Fibroblast of skin of left biceps (primary cell): ENCODE data around the gene ROBO1.
"Not testable (repeated sequence)": the region's sequence is repeated elsewhere in the genome, so short reads cannot be mapped to it uniquely, and the experiment has no call there.

Experiments
- DNase-seq, 2 experiments: peaks; one replicate each; pipeline ENCODE4 v3.0.0-alpha.2; 2013; ENCODE audit warnings: low read depth in 2 of 2

The ROBO1 gene

DNA sequence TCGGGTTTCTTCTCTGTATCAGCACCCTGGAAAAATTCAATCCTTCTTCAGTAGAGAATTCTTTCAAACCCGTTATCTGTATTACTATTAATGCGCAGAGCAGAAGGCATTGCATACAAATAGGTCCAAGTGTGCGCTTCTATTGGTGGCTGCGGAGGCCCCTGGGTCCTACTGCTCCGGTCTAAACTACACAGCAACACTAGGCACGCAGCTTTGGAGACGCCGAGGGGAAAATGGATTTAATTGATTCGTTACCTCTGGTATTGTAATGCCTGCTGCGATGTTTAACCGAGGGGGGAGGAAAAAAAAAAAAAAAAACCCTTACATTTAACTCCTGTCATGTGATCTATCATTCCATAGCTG lies at the start of gene ROBO1:
TSS of gene ROBO1 (minus strand) at position 94 of the 363 bp plus-strand sequence.
- no peak for DNase-seq

DNA sequence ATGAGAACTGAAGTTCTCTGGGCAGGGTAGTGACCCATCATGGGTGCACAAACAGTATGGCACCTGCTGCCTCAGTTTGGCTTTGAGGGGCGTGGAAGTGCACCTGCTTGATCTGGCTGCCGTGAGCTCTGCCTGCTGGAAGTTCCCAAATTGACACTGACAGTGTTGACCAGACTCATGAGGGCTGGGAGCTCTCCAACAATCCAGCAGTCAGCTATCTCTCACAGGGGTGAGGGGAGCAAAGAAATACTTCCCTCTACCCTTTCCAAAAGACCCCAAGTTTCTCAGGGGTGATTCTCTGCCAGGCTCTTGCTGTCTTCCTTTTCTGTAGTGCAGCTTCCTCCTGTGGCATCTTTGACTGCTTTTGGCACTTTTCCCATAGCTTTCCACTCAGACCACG lies 49.4 kb upstream of the ROBO1 start:
- DNase-seq: no peak

DNA sequence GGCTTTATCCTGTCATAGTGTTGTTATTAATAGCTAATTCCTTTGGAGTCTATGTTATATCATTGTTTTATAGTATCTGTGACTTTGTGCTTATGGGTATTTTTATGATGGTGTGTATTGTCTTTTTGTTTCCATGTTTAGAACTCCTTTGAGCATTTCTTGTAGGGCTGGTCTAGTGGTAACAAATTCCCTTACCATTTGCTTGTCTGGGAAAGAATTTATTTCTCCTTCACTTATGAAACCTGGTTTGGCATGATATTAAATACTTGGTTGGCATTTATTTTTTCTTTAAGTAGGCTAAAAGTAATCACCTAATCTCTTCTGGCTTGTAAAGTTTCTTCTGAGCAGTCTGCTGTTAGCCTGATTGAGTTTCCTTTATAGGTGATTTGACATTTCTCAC lies 47.7 kb upstream of the ROBO1 start:
- no peak for DNase-seq

DNA sequence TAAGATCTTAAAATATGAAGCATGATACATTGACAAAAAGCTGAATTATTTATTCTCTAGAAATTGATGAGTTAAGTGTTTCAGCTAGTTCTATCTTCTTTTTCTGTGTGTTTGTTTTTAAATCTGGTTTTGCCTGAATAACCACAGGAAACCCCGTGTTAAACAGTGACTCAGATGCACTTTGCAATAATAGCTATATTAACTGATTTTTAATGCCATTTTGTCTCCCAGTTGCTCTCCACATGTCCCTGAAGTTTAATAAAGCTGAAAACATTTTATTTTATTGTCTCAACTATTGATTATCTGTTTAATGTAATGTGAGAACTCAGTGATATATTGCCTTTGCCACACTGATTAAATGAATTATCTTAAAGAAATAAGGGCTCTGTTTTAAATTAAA lies 42.8 kb upstream of the ROBO1 start:
- no peak for DNase-seq

DNA sequence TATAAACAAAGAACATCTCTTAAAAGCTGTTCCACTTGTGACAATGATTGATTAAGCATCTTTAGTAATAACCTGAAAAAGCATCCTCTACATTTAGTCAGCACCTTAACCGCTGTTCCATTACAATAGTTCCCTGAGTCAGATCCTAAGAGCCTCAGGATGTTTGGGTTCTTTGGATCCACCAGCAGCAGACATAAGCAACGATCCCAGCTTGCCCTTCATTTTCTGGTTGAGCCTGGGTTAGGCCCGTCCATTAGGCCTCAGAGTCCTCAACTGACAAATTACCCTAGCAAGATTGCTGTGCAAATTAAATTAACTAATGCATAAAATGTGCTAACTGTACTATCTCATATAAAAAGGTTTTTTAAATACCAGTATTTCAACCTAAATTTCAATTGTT lies 42.3 kb upstream of the ROBO1 start:
- no peak for DNase-seq

DNA sequence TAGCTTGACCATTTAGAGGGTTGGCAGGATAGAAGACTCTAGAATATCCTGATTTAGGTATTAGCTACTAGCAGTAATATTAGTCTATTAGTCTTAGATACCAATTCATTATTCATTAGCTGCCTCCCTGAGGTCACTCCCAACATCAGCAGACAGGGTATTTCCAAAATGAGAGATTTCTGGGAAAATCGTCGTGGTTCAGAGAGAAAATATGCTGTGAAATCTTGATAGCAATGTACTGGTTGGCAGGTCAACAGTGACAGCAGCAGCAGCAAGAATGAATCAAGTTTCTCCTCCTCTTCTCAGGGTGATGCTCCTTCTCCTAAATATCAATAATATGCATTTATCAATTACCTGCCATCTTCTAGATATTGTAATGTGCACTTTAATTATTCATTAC lies 41.3 kb upstream of the ROBO1 start:
- DNase-seq: no peak

DNA sequence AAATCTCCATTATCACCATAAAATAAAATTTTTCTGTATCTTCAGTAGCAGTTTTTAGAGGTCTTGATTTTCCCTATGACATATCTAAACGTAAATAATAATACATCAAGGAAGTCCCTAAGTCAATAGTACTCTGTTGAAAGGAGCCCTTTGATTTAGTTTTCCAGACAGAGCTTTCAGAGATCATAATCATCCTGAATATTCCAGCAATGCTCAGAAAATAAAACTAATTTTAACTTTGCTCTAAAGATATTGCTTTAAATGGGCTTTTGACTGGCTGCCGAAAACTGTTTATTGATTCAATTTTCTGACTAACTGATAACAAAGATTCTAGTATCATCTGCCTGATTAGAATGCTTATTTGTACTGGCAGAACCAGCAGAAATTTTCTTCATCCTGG lies 40.7 kb upstream of the ROBO1 start:
- DNase-seq: no peak

DNA sequence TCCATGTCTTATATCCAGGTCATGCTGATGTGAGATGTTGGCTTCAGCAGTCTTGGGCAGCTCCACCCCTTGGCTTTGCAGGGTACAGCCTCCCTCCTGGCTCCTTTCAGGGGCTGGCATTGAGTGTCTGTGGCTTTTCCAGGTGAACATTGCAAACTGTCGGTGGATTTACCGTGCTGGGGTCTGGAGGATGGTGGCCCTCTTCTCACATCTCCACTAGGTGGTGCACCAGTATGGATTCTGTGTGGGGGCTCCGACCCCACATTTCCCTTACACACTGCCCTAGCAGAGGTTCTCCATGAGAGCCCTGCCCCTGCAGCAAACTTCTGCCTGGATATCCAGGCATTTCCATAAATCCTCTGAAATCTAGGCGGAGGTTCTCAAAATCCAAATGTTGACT lies 22.4 kb upstream of the ROBO1 start:
- not testable (repeated sequence) for DNase-seq

DNA sequence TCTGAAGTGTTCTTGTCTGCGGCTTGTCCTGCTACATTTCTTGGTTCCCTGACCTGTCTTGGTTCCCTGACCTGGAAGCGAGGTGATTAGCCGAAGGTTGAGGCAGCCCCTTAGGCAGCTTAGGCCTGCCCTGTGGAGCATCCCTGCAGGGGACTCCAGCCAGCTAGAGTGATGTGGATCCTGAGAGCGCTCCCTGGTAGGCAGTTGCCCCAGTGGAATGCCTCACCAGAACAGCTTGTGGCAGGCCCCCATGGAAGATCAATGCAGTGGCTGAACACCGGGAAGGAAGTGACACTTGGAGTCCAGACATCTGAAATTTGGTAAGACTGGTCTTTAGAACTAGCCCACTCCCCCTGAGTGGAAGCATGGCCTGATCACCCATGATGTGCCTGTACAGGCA lies 5.5 kb upstream of the ROBO1 start:
- no peak for DNase-seq

DNA sequence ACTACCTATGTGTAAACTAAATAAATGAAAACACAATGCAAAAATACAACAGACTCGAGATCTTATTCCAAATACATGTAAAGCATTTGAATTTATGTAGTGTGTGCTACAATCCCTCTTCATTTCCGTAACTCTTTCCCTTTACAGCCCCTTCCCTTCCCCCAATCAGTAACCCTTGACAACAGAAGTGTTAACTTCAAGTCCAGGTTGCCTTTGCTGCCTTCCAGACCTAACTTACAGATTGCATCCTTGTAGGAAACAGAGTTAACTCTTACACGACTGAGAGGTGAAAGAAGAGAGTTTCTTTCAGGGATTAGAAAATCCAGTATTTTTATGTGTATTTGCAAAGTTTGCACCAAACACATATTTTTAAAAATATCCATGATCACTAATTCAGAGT lies 1.4 kb upstream of the ROBO1 start:
- DNase-seq: no peak

DNA sequence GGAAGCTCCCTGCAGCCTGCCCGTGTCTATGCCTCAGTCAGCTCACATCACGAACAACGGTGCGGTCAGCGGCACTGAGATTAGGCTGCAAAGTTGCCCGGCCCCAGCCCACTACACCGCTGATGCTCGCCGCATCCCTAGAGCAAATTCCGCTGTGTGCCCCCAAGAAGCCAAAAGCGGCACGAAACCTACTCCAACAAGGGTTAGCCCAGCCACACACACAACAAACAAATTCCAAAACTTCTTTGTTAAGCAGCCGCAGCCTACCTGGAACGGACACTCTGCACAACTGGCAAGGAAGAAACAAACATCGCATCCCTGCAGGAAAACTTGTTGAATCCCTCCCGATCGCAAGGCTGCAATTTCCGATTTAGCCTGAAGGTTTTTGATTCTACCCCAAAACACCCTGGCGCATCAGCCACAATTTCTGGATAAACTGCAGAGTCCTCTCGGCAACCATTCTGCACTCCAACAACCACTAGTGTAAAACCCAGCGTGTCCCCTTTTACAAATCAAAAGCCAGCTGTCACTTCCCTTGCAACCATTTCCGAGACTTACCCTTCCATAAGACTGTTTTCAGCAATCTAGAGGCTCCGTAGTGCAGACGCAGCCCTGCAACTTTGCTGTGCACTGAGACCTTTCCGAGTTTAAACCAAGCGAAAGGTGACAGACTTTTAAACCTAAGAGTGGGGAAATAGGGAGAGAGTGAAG lies 449 bp downstream of the ROBO1 start:
- DNase-seq: no peak

DNA sequence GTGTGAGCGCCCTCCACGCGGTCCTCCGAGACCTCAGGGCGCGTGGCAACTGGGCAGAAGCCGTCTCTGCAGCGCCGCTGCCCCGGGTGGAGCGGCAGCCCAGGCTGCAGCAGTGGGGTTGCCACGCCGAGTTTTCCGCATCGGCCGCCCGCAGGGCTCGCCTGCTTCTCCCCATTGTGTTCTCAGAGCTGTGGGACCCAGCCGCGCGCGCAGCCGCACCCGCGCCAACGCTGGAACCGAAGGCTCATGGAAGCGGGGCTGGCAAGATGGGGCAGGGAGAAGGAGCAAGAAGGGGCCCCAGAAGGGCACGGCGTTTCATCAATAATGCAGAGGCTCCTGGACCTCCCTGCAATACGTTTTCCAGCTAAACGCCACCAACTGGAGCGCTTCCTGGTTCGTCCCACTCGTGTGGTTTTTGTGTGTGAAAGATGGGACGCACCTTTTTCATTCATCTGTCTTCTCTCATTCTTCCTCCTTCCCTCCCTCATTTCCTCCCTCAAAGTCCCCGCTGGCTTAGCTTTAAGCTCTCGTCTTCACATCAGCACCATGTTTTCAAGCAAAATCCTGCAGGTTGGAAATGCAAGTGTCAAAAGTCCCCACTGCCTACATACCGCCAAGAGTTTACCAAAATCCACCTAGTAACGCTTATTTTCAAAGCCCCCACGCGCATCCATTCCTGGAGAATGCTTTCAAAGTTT lies 1.2 kb downstream of the ROBO1 start:
- no peak for DNase-seq

DNA sequence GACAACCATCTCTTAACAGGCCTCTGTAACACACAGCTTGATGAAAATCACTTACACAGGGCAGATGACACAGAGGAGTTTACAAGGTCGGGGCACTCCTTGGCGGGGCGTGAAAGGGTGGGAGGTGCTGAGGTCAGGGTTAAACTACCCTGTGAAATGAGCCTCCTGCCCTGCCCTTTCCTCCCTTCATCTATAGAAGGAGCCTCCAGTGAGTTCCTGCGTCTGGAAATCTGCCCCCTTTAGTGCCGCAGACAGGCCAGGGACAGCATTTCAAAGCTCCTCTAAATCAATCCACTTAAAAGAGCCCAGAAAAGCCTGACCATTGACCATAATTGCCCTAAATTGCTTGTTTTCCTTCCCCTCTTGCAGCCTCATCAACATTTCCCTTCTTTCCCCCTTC lies 1.9 kb downstream of the ROBO1 start:
- no peak for DNase-seq

DNA sequence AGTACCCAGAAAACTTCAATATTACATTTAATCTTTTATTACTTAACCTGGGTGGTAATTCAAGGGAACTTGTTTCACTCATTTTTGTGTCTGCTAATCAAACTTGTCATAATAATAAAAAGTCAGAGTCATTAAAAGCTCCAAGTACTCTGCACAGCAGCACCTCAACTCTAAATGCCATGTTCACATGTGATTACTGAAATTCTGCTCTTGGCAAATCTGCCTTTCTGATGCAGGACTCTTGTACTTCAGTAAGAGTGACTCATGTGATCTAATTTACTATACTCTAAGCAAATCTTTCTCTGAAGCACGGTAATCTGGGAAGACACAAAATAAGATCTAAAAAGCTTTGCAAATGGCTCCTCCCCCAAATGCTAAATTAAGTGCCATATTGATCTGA lies 6.4 kb downstream of the ROBO1 start:
- DNase-seq: no peak

DNA sequence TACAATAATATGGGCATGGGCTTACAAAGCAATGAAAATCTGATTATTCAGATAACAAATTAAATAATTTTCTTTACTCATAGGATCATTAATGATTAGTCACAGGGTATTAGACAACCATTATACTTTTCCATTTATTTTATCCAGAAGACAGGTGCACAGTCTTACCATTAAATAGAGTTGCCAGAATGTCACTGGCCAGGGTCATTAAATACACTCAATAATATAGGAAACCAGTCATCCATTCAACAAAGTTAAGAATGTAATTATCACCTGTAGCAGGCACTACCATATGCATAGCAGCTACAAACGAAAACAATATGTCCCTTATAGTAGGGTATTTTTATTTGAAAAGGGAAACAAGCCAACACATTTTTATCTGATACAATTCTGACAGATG lies 16.1 kb downstream of the ROBO1 start:
- DNase-seq: no peak

DNA sequence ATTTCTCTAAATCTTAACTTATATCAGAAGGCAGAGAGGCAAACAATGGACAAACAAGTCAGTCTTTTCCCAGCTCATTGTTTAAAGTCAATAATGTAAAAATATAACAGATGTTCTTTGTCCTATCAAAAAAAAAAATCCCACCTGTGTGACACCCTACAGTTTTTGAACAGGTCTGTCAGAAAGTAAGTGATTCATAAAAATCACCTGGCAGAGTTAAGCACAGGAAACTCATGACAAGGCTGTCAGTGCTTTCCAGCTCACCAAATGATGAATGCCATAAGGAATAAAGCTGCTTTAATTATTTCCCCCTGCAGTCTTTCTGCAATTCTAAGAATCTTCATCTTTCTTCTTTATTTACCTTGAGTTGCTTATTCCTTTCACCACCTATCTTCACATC lies 30.3 kb downstream of the ROBO1 start:
- no peak for DNase-seq

DNA sequence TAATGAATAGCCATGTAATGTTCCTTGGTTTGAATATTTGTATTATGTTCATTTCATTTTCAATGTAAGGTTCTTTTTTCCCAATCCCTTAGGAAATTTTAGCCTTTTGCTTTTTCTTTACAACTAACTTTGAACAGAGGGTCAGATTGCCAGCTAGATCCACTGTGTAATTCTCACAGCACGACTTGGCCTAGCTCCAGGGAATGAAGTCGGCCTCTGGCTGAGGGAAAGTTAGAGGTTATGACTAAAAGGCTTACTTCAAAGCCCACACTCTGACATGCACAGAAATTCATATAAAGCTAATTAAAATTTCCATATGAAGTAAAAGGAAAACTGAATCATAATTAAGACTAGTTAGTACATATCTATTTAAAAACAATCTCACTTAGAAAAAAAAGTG lies 38.7 kb downstream of the ROBO1 start:
- DNase-seq: no peak

DNA sequence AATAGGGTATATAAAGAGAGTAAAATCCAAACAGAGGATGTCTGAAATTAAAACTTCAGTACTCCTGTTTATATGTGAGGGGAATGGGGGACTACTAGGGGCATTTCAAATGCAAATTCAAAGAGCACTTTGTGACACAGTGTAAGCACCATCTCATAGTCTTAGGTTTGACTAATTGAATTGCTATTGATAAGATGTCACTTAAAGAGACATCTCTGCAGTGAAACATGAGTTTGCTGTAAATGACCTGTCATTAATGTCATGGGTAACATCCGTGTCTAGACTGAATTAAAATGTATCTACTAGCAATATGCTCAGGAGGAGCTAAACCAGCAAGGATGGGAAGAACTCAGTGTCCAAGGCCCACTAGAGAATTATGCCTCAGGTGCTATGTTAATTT lies 41.0 kb downstream of the ROBO1 start:
- no peak for DNase-seq

DNA sequence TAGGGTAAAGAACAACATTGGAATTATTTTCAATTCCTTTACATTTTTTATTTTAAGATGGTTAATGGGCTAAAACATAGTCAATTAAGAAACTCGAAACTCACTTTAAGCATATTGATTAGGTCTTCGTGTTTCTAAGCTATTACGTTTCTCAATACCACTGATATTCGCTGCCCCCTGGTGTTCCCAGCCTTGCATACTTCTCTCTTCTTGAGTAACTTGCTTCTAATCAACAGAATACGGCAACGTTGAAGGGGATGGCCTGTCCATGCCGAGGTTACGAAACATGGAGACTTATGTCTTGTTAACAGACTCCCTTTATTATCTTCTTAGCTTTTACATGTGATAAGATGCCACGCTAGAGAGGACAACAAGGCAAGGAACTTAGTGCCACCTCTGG lies 43.6 kb downstream of the ROBO1 start:
- DNase-seq: no peak

DNA sequence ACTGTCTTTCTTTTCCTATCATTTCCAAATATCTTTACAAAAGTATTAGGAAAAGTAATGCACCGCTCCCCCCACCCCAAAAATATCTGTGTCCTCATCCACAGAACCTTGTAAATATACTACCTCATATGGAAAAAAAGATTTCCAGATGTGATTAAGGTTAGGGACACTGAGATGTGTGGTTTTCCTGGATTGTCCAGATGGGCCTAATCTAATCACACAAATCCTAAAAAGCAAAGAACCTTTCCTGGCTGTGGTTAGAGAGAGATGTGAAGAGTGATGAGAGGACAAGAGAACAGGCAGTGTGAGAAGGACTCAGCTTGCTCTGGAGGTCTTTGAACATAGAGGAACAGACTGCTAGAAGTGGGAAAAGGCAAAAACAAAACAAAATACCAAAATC lies 77.7 kb downstream of the ROBO1 start:
- no peak for DNase-seq

DNA sequence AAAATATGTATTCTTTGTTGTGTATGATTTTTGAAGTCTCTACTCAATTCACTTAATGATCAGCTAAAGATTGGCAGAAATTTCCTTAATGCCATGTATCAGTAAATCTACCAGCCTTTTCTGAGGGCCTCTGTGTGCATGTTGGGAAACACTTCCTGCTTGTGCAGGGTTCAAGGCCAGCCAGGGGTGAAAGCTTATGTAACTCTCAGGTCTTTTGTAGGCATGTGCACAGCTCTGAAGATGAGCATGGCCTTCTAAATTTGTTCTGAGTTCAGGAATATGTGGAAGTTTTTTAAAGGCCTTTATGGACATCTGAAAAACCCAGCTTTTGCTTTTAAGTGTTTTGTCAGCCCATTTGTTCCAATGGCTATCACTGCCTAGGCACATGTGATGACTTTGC lies 82.7 kb downstream of the ROBO1 start:
- no peak for DNase-seq

DNA sequence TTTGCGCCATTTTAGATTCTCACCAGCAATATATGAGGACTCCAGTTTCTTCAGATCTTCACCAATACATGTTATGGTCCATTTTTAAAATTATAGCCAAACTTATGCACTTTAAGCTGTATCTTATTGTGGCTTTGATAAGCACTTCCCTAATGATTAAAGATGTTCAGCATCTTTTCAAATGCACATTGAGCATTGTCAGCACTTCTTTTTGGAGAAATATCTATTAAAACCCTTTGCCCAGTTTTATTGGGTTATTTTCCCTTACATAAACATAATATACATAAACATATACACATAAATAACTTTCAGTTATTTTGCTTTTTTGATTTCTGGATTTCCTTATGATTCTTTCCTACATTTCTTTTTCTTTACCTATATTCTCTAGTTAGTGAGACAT lies 83.8 kb downstream of the ROBO1 start:
- no peak for DNase-seq

DNA sequence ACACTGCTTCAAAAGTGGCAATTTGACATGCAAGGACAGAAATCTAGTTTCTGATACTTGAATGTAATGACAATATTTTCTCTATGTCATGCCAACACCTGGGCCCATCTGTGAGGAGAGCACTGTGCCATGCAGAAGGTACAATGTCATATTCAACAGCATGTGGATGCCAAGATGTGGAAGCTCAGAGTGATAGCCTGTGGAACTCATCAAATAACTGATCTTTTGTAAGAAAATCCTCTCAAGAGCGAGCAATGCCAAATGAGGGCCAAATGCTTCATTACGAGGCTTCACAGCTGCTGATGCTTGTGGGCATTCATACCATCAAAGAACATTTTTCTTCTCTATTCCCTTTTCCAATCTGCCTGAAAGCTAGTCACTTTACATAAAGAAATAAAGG lies 95.1 kb downstream of the ROBO1 start:
- DNase-seq: no peak

DNA sequence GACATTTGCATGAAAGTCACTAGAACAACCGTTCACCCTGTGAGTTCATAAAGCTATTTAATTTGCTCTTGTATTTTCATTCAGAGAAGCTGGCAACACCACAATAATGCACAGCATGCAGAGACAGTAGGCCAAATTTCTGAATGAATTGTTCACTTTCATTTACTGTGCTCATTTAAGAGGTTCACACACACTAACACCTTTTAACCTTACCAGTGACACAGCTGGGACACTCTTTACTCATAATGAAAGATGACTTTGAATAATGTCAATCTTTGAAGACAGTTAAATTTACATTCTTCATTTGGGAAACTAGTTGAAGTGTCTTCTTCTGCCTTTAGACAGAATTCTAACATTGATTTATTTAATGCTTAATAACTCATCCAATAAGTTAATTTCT lies 95.7 kb downstream of the ROBO1 start:
- no peak for DNase-seq
